Left renal pelvis (tissue), 4 donors: ENCODE results near the gene SEMA4C. TPM values are rescaled to one million over a fixed set of nuclear protein-coding genes. Genes with fewer than 3 reads are reported as not detected.

Source experiments
- DNase-seq, 4 donors: peaks; one replicate each; pipeline ENCODE4 v3.0.0-alpha.2; 2013; ENCODE audit warnings: low read depth in 4 of 4, low spot score in 3 of 4
- polyA plus RNA-seq, 4 donors: library from polyadenylated mRNA; unstranded; fragments of 120-200 nt; gene quantifications; one replicate each; pipeline ENCODE4 v1.2.1, GENCODE V29; 2013; ENCODE audit not compliant: insufficient read length in 4 of 4

The SEMA4C gene
- polyA plus RNA-seq, 4 donors: 34.4 to 47.9 (median 41.0) TPM

DNA sequence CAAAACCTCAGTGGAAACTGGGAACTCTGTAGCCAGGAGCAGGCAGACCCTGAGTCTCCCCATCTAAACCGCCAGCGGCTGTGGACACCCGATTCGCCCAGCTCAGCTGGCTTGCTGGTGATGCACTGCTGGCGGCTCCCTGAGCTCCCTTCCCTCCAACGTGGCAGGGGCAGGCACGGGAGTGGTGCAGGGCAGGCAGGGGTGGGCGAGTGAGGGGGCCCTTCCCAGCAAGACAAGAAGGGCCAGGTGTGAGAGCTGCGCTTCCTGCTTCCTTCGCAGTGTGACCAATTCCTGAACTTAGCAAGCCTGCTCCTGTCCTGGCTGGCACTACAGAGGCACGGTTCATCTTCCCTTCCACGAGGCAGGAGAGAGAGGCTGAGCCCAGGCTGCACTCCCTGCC, 12.3 kb upstream of the SEMA4C start:
- DNase-seq: no peak

DNA sequence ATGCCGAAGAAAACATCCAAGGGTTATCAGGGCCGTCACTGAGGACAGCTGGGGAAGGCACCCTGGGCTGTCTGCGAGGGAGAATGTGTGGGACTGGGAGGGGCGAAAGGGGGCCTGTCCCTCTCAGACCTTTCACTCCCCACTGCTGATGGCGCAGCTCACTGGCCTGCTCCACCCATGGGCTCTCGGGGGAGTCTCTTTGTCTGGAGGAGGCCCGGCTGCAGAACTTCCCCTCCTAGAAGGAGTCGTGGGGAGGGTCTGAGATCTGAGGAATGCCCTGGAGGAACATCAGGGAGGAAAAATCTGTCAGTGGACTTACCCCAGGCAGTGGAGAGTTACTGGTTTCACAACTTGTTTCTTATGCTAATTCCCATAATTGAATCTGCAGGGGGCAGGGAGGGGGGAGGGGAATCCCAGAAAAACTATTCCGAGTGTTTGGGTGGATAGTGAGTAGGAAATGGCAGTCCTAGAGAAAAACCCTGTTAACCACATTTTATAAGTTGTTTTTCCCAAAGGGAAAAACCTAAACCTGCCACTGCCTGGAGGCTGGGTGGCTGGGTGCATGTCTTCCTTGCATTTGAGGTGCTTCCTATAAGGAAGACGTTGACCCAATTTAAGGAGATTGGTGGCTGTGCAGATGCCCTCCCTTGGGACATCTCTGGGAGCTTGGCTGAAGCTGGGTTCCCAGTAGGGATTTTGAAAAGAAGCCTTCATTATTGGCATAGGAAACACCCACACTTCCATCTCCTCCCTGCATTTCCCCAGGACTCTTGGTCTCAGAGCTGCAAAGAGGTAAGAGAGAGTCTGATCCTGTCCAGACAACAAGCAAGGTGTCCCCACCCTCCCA, 11.7 kb upstream of the SEMA4C start:
- no peak for DNase-seq

DNA sequence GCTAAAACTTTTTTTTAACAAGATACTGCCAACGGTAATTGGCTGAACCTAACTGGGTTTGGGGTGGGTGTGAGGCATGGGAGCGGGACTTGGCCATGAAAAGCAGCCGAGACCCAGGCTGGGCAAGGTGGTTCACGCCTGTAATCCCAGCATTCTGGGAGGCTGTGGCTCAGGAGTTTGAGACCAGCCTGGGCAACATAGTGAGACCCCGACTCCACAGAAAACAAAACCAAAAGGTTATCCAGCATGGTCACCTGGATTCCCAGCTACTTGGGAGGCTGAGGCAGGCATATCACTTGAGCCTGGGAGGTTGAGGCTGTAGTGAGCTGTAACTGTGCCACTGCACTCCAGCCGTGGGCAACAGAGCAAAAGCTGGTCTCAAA, 11.0 kb upstream of the SEMA4C start:
- no peak for DNase-seq

DNA sequence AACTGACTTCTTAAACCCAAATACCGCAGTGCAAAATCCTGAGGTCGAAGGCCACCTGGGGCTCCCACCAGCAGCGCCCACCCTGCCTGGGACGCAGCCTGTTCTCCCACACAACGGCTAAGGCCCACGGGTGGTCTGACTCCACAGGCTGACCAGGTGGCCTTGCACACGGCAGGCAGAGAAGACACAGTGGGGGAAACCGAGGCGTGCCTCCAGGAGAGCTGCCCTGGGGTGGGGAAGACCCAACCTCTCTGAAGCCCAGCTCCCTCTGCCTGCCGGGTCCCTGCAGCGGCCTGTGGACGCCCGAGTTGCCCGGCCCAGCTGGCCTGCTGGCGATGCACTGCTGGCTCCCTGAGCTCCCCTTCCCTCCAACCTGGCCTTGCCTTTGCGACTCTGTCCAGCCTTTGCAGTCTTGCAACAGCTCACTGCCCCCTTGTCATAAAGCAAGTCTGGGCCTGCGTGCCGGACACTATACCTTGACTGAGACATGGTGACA, 9.7 kb upstream of the SEMA4C start:
- no peak for DNase-seq

DNA sequence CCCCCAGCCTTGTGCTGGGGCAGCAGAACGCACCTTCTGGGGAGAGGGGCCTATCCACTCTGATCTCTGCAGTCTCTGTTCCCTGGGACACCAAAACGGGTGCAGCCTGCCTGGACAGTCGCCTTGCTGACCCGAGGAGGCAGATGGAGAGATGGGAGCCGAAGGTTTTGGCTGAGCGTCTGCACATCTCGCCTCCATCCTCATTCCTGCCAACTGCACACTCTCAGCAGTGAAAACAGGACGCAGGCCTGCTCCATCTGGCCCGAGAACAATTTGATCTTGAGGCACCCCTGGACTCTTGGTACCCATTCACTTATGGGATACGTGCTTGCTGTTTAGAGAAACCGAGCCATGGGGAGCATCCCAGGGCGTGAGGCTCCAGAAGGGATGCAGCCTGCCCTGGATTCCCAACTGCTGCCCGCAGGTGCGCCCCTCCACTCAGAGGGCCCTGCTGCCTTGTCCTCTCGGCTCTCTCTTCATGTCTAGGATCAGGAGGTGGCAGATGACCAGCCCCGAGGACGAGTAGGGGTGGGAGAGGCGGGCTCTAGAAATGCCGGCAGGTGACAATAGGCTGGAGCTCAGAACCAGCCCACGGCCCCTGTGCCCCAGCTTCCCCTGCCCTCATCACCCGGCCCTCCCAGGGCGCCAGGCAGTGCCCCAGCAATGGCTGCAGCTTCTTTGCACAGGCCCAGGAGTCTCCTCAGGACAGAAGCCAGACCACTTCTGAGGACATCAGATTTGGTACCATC, 9.1 kb upstream of the SEMA4C start:
- DNase-seq: no peak

DNA sequence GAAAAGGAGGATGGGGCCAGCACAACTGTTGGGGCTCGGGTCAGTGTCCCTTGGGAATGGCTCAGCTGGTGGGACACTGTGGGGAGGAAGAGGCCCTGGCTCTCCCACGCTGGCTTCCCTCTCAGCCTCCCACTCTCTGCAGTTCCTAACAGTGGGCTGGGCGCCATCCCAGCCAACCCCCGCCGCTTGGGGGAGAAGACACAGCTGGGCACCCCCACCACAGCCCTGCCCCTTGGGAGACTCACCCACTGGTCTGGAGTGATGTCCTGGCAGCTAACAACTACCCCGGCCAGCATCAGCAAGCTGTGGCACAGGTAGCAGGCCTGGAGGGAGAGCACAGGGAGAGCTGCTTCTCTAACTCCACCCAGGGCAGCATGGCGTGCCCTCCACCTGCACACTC, 8.3 kb upstream of the SEMA4C start:
- DNase-seq: no peak

DNA sequence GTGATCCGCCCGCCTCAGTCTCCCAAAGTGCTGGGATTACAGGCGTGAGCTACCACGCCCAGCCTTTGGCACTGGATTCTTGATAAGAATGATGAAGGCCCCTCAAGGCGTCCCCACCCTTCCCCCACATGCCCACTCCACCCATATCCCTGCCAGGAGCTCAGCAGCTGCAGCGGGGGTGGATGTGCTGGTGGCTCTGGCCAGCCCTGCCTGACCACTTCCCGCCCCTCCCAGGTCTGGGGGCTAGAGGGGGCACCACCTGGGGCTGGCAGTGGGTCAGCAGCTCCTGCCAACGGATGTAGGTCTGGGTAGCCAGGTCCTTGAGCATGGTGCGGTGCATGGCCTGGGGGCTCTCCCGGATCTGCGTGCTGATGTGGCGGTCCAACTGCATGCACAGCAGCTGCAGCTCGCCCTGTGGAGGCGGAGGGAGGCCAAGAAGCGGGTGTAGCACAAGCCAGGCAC, 7.8 kb upstream of the SEMA4C start:
- no peak for DNase-seq

DNA sequence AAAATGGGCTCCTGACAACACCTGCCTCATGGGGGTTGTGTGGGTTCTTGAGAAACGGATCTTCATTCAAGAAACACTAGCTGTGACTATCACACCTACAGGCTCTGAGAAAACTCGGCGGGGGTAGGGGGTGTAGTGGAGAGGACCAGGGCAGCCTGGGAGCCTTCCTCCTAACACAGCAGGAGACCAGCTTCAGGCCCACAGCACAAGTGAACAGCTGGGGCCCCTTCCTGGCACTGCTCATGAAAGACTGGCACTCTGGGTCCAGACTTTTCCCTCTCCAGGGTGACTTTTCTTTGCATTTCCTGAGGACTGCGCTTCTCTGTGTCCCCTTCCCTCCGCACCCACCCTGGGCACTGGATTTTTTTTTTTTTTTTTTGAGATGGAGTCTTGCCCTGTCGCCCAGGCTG, 7.2 kb upstream of the SEMA4C start:
- no peak for DNase-seq

DNA sequence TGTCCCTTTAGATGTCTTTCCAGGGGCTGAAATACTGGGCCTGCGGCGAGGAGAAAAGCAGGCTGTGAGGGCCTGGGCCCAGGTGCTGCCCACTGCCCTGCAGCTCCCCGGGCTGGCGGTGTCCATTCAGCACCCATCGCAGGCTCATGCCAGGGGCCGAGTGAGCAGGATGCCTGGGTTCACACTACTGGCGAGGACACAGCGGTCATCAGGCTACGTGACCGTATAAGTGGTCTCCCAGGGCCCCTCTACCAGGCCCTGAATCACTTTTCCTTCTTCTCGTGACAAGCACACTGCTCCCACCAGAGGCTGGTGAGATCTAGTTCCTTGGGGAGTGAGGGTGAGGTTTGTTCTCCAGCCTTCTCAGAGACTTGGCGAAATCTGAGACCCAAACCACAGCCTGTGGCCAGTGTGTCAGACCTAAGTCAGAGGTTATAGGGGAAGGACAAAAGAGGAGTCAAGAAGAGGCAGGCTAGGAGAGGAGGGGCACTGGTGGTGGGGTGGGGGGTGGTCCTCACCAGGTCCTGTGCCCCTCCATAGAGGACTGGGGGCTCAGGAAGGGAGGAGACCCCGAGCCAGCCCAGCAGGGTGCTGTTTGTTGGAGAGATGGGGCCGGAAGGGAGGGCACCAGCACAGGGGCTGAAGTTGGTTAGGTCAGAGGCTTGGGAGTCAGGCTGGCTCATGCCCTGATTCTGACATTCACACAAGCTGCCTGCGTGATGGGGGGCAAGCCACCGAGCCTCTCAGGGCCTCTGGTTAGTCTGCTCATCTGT, 6.6 kb upstream of the SEMA4C start:
- no peak for DNase-seq

DNA sequence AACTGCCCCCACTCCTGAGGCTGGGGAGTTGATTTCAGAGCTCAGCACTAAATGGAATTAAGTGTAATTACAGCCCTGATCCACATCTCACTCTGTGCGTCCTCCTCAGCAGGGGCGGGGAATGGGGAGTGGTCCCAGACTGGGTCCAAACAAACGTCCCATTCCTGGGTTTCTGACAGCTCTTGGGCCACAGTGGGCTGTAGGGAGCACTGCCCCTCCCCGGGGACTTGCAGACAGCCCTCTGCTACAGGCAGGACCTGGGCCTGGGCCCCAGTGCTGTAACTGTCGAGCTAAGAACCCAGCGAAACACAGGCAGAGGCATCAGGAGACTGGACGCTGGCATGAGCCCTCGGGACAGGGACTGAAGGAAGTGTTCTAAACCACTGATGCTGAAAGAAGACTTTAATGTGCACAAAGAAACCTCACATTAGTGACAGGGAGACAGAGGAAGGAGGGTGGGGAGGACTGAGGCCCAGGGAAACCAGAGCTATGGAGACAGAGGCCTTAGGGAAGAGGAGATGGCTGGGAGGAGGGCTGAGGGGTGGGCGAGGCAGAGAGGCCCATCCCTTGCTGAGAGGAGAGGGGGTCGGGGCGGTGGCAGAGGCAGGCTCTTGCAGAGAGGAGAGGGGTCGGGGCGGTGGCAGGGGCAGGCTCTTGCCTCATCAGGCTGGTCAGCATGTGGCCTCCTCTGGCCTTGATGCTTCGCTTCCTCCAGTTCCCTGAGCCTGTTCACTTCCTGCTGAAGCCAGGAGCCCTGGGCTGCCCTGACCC, 5.8 kb upstream of the SEMA4C start:
- no peak for DNase-seq

DNA sequence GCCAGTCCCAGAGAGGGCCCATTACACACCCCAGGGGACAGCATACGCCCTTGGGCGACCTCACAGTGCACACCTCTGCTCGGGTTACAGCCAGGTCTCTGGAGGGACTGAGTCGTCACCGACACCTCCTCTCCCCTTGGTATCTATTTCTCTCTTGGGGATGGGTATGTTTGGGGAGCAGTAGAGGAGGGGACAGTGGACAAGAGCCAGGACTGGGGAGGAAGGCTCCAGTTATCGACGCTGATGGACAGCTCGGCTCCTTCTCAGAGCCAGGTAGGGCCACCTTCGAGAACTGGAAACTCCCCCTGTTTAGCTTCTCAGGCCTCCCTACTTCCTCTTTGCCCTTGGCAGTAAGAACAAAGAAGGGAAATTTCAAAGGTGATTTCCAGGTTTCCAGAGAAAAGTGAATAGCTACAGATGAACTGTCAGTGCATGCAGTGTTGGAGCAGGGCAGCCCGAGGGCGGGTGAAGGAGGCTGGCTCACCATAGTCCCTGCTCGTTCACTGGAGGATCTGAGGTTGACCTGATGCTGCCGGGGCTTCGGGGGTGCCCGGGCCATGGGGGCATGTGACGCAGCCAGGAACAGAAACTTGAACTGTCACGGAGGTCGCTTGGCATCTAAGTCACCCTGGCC, 4.4 kb upstream of the SEMA4C start:
- DNase-seq: no peak

DNA sequence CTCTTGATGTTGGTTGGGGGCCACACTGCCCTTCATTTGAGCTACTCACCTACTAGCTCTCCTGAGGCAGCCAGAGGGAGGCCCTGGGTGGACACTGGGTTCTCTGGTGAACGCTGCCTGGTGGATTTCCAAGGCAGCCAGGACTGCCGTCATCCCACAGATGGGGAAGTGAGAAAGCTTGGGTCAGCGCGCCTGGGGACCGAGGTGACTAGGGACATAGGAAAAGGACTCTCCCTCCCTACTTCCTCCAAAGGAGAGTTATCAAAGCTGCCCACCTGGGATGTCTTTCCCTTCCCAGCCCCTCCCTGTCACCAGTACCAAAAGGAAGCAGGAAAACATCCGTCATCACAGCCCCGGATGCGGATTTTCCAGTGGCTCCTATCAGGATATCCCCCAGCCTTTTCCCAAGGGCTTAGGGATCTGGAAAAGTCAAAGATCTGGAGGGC, 3.8 kb upstream of the SEMA4C start:
- DNase-seq: no peak

DNA sequence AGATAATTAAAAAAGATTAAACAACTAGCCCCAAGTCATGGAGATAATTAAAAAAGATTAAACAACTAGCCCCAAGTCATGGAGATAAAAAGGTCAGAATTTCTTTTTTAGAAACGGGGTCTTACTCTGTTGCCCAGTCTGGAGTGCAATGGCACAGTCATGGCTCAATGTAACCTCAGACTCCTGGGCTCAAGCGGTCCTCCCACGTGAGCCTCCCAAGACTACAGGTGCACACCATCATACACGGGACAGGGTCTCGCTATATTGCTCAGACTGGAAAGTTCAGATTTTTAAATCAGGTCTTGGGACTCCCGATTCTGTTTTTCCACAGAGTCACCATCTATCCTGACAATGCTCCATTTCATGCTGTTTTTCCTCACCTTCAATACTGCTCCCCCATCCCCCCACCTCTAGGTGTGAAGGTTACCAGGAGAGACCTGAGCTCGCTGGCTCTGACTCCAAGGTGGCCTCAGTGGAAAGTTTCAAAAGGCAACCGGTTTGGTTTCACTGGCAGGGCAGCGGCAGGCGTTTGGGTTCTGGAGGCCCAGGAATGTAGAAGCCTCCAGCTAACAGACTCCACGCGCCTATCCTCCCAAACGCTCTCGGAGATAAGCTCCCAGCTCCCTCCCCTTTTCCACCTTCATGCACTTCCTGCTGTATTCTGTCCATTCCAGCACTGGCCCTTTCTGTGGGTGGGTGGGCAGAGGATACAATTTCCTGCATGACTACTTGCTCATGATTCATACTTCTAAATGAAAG, 2.9 kb upstream of the SEMA4C start:
- DNase-seq: no peak

DNA sequence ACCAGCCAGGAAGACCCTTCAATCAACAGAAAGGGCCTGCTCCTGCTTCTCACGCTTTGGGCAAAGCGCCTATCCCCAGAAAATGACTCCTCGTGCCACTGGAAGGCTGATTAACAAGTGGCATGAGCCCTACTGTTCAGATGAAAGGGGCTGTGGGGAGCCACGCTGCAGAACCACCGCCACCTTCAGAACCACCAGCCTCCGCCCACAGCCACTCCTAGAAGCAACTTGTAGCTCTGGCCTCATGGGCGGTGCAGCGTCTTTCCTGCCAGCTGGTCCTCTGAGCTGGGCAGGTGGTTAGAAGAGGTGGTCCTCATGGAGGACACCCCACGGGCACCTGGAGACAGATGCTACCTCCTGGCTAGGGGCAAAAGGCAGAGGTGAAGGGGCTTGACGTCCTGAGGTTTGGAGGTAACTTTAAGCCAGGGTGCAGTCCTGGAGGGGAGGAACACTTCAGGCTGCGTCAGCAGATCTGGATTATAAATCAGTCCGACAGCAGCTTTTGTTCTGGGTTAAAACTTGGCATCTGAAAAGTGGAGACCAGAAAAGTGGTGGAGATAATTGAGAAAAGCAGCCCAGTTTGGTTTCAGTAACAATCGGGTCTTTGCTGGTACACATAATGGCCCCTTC, 861 bp upstream of the SEMA4C start:
- no peak for DNase-seq

DNA sequence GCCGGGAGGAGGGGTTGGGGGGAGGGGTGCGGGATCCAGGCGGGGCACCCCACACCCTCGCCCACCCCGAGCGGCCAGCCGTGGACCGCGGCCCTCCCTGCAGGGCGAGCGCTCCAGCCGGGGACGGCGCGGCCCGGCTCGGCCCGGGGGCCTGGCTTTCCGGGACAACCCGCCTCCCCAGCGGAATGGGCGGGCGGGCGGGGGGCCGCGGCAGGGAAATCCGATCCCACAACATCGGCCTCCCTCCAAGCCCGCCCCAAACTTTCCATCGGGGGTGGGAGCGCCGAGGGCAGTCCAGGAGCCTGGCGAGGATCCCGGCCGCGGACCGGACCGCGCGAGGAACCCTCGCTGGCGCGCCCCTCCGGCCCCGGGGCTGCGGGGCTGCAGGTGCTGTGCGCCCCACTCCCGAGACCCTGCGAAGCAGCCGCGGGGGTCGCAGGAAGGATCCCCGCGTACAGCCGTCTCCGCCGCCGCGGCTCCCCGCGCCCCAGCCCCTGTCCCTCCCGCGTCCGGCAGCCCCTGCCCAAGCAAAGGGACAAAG, 529 bp downstream of the SEMA4C start:
- DNase-seq: peak in 1 of 4 donors; percentile 68

DNA sequence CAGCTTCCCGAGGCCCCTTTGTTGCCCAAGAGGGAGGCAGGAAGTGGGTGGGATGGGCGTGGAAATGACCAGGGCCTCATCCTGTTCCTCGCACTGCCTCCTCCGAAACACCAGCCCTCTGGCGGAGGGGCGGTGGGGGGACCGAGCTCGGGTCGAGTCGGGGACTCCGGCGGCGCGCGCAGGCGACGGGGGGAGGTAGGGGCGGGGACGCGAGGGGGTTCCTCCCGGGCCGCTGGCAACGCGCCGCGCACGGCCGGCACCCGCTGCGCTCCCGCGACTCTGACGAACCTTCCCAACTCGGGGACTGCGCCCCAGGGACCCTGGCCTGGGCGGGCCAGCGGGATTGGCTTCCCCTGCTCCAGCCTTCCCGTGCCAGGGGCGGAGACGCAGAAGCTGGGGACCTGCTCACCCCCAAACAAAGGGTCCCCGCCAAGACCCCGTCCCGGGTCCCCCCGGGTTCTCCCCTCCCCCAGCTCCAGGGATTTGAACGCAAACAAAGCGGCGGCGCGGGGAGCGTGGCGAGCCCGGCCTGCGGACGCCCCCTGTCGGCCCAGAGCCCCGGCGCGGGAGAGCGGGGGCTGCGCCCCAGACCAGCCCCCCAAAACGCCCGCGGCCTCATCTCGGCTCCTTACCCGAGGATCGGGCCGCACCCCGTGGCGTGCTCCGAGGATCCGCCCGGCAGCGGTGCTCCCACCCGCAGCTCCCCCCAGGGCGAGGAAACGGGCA, 1.2 kb downstream of the SEMA4C start:
- peak in 3 of 4 donors; percentile 70 to 84 (median 80) for DNase-seq

DNA sequence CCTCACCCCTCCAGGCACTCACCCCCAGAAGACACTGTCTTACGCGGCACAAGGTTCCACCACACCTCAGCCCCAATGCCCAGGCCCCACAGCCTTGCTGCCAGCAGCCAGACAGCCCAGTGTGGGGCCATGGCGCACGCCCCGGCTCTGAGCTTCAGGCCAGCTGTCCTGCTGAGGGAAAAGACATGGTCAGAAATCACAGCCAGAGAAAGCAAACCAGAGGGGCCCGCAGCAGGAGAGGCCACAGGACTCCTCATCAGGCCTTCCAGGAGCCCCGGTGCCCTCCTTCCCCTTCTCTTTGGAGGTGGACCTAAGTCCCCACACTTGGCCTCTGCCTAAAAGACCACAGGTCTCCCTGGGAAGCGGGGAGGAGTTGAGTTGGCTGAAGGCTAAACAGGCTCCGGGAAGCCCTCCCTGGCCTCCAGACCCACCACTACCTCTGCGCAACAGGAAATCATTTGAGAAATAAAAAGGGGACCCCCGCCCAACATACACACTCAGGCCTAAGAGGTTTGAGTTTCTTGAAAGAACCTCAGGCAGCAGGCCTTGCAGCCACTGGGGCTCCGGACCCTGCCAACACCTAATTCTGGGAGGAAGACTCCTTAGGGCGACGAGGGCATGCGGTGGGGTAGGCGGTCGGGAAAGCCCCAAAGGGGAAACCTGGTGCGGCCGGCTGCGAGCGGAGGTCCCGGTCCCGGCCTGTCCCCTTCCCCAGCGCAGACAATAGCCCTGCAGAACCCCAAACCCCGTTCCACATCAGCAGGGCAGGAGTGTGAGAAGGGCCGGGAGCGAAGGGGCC, 1.9 kb downstream of the SEMA4C start:
- DNase-seq: no peak
